HCT116 (cell line): ENCODE measurements around the gene FANCG. TPM values are rescaled to one million over a fixed set of nuclear protein-coding genes. Genes with fewer than 3 reads are reported as not detected.

Source experiments
- ATAC-seq: fragments of 200-7000 bp; cut with Tn5 transposase; 2 replicates; pipeline ENCODE4 v1.9.1; 2020; ENCODE audit warnings: mild to moderate bottlenecking, moderate library complexity
- Bru-seq: library from RNA; stranded (reverse); fragments of 400-500 nt; gene quantifications from one replicate; lab custom pipeline; 2021; lab: Mats Ljungman, UMichigan
- BruChase-seq, 2 experiments: library from RNA; stranded (reverse); fragments of 400-500 nt; gene quantifications; one replicate each; lab custom pipeline; 2021; lab: Mats Ljungman, UMichigan
- BruUV-seq: library from RNA; stranded (reverse); fragments of 400-500 nt; replicated peaks from 2 replicates; lab custom pipeline; 2021; lab: Mats Ljungman, UMichigan
- CTCF ChIA-PET: fragments of 300-600 bp; sonication (Branson Sonifier 250); formaldehyde crosslinking; loops from one replicate; lab custom pipeline; 2021; ENCODE audit warnings: antibody characterized with exemption; lab: Charles Lee
- POLR2A ChIA-PET: fragments of 300-600, 350-600 bp; sonication (Branson Sonifier 250); formaldehyde crosslinking; loops from one replicate; lab custom pipeline; 2021; ENCODE audit warnings: antibody characterized with exemption; lab: Charles Lee
- RAD21 ChIA-PET, 2 experiments: fragments of 300-600 bp; sonication (Branson Sonifier 250); formaldehyde crosslinking; loops; one replicate each; lab custom pipeline; 2023; ENCODE audit warnings: low total read pairs in 2 of 2; ENCODE audit not compliant: uncharacterized antibody in 2 of 2, unreplicated experiment in 2 of 2, low non-redundant PET in 1 of 2; lab: Charles Lee
- DNase-seq: peaks from one replicate; pipeline ENCODE4 v3.0.0-alpha.2; 2010; ENCODE audit warnings: low read depth, low spot score
- H2AFZ ChIP-seq: fragments of 200-600 bp; shearing (Covaris generic), sonication (generic); 2 replicates; pipeline ENCODE4 v1.6.1; 2017; ENCODE audit warnings: low read depth, mixed run types, mixed read lengths, antibody characterized with exemption, low read length; ENCODE audit not compliant: poor library complexity, severe bottlenecking
- H3K27ac ChIP-seq: 2 replicates; pipeline ENCODE4 v1.5.1; 2012; ENCODE audit warnings: low read depth, low read length
- H3K27me3 ChIP-seq: fragments of 200-600 bp; sonication (generic); 2 replicates; pipeline ENCODE4 v1.6.1; 2016; ENCODE audit warnings: mixed run types, low read length, mixed read lengths; ENCODE audit not compliant: insufficient read depth
- H3K36me3 ChIP-seq, 2 experiments: fragments of 200-500 bp in 1 of 2; fragments of 200-600 bp in 1 of 2; sonication (Bioruptor generic) in 1 of 2; sonication (generic) in 1 of 2; 2 replicates each; pipeline versions ENCODE4 v1.5.1 to v1.6.1; 2014 to 2016; ENCODE audit warnings: low read length in 2 of 2, inconsistent platforms in 1 of 2, mixed read lengths in 1 of 2, mixed run types in 1 of 2; ENCODE audit not compliant: insufficient read depth in 2 of 2, control insufficient read depth in 1 of 2
- H3K4me1 ChIP-seq, 2 experiments: fragments of 200-600 bp in 1 of 2; sonication (generic) in 1 of 2; 2 replicates each; pipeline versions ENCODE4 v1.5.1 to v1.6.1; 2012 to 2017; ENCODE audit warnings: low read length in 2 of 2, inconsistent platforms in 1 of 2, mild to moderate bottlenecking in 1 of 2, mixed read lengths in 1 of 2, mixed run types in 1 of 2, moderate library complexity in 1 of 2; ENCODE audit not compliant: insufficient read depth in 2 of 2, control insufficient read depth in 1 of 2
- H3K4me2 ChIP-seq: fragments of 200-600 bp; sonication (generic); 2 replicates; pipeline ENCODE4 v1.6.1; 2017; ENCODE audit warnings: mixed run types, low read length, mixed read lengths
- H3K4me3 ChIP-seq, 2 experiments: fragments of 200-600 bp in 1 of 2; sonication (generic) in 1 of 2; replicated peaks in 1 of 2; 2 replicates each; pipeline ENCODE4 v1.5.1; 2011 to 2016; ENCODE audit warnings: low read length in 2 of 2, control low read depth in 1 of 2, low read depth in 1 of 2, mild to moderate bottlenecking in 1 of 2, mixed read lengths in 1 of 2, mixed run types in 1 of 2
- H3K79me2 ChIP-seq: fragments of 200-600 bp; sonication (generic); 2 replicates; pipeline ENCODE4 v1.6.1; 2017; ENCODE audit warnings: mild to moderate bottlenecking, mixed run types, low read length, moderate library complexity, mixed read lengths; ENCODE audit not compliant: insufficient read depth
- H3K9ac ChIP-seq: fragments of 200-600 bp; sonication (generic); 2 replicates; pipeline ENCODE4 v1.6.1; 2016; ENCODE audit warnings: low read length, mixed read lengths
- H3K9me2 ChIP-seq: fragments of 200-600 bp; sonication (generic), shearing (Covaris generic); 2 replicates; pipeline ENCODE4 v1.6.1; 2017; ENCODE audit warnings: mixed run types, mild to moderate bottlenecking, moderate library complexity; ENCODE audit not compliant: insufficient read depth
- H3K9me3 ChIP-seq, 2 experiments: fragments of 200-500 bp in 1 of 2; fragments of 200-600 bp in 1 of 2; sonication (Bioruptor generic) in 1 of 2; sonication (generic) in 1 of 2; 2 replicates each; pipeline ENCODE4 v1.6.1; 2014 to 2017; ENCODE audit warnings: low read length in 2 of 2, mixed read lengths in 2 of 2, inconsistent platforms in 1 of 2, low read depth in 1 of 2, mild to moderate bottlenecking in 1 of 2, mixed run types in 1 of 2, moderate library complexity in 1 of 2; ENCODE audit not compliant: control insufficient read depth in 1 of 2, insufficient read depth in 1 of 2
- H4K20me1 ChIP-seq: fragments of 200-600 bp; sonication (generic), shearing (Covaris generic); 2 replicates; pipeline ENCODE4 v1.6.1; 2017; ENCODE audit warnings: mixed run types, mild to moderate bottlenecking, moderate library complexity; ENCODE audit not compliant: insufficient read depth
- POLR2AphosphoS5 ChIP-seq: IDR thresholded peaks from 2 replicates; pipeline ENCODE4 v1.6.1; 2011; ENCODE audit warnings: mild to moderate bottlenecking, low read depth, low read length, moderate library complexity
- SP1 ChIP-seq: IDR thresholded peaks from 2 replicates; pipeline ENCODE4 v1.6.1; 2012; ENCODE audit warnings: low read depth
- ZFX ChIP-seq: fragments of 450-650 bp; IDR thresholded peaks from 2 replicates; pipeline ENCODE4 v1.6.1; 2017
- intact Hi-C: fragments of 100-400 bp; cut with micrococcal nuclease; formaldehyde crosslinking; loops from 2 replicates; pipeline ENCODE4 v1.10.0; 2022
- long read RNA-seq: library from polyadenylated mRNA; unstranded; transcript quantifications from one replicate; pipeline ENCODE4 v2.0.0, GENCODE V29; 2021; ENCODE audit not compliant: unreplicated experiment
- polyA plus RNA-seq: library from polyadenylated mRNA; unstranded; fragments of >200 nt; gene quantifications from 2 replicates; pipeline ENCODE4 v1.2.1, GENCODE V29; 2012; ENCODE audit warnings: missing spikeins
- total RNA-seq: library from RNA; stranded (reverse); gene quantifications from one replicate; pipeline ENCODE4 v1.2.1, GENCODE V29; 2021; ENCODE audit not compliant: unreplicated experiment

Gene FANCG
- total RNA-seq (82.3 TPM), Bru-seq, nascent RNA (percentile 72 among the genes with signal in this experiment), BruChase-seq, experiment 1, labeled RNA remaining after a 6-hour chase (percentile 90 among the genes with signal in this experiment), BruChase-seq, experiment 2, labeled RNA remaining after a 2-hour chase (percentile 87 among the genes with signal in this experiment)
- 51.5 and 67.5 TPM in 2 replicates for polyA plus RNA-seq
- long read RNA-seq, transcript FANCG-201 (14 exons, 2,631 nt) = major isoform, 54 of 71 reads
- long read RNA-seq, partial matches to known transcripts = 1 of 71 reads
- long read RNA-seq, other reads (novel, unspliced or antisense) = 15 of 71 reads

DNA sequence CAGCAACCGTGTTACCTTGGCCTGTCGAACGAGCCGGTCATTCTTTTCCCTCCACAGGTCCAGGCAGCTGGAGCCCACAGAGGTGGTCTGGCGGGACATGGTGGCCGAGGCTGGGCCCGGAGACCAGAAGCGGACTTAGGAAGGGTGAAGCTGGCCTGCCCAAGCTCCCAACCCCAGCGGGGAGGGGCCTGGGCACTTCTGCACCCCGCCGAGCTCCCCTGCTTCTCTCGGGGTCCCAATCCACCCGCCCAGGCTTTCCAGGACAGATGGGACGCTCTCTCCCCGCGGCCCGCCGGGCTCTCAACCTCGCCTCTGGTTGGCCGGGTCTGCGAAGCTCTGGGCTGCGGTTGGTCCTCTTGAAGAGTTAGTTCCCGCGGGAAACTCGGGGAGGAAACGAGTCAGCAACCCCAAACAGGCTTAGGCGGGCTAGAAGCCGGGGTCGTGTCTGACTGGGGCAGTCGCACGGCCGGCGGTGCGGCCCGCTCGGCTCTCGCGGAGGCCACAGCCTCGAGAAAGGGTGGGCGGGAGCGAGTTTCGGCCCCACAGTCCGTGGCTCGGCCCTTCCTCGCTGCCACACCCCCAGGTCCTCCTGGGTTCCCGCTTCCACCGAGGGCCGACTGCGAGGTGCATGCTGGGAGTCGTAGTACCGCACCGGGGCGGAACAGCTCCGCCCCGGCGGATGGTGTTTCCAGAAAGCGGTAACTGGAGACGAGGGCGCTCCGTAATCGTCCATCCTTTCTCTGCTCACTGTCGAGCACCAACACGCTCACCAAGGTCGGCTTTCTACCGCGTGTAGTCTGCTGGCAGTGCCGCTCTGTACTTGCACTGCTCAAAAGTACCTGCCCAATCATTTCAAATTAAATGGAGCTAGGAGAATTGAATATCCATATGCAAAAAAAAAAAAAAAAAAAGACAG is at the start of gene FANCG:
Gene FANCG, minus strand, starts transcription at position 517 of the 916 bp plus-strand sequence. Its CDS starts 418 bp downstream, at position 99.
- no peak within 1 kb of the TSS for H2AFZ ChIP-seq
- H3K36me3 ChIP-seq = peaks cover 2 to 24% of the 10 kb centered on the region in 2 experiments; a peak in 2 of 4 replicates
- intact Hi-C loops = no loop called here
- RAD21 ChIA-PET = interaction anchor here (0.5 to 1.2 kb wide), 4 partner anchors 9 to 24 kb away, joined by 3 to 5 read pairs (median 3); no protein-coding TSS in a partner anchor
- H3K27me3 ChIP-seq = no peaks in the 10 kb centered on the region
- H3K4me2 ChIP-seq = peak within 1 kb of the TSS; percentile 92
- H3K4me3 ChIP-seq = peak within 1 kb of the TSS; percentile 91 to 94
- CTCF ChIA-PET = interaction anchor here (0.6 to 2.4 kb wide), 7 partner anchors 17 to 943 kb away, joined by 3 to 12 read pairs (median 4); partner anchors contain the start of genes ATOSB and PIGO
- DNase-seq (peak; percentile 80), ATAC-seq (peak; percentile 91)
- H3K9me2 ChIP-seq = no peaks in the 10 kb centered on the region
- peaks cover 12 to 21% of the 10 kb centered on the region in 2 experiments for H3K4me1 ChIP-seq
- H3K9ac ChIP-seq = peak within 1 kb of the TSS; percentile 92
- peak within 1 kb of the TSS; percentile 76 for H3K27ac ChIP-seq
- H4K20me1 ChIP-seq = no peaks in the 10 kb centered on the region
- peaks cover 35% of the 10 kb centered on the region for H3K79me2 ChIP-seq
- no peaks in the 10 kb centered on the region for H3K9me3 ChIP-seq
- POLR2A ChIA-PET = interaction anchor here (0.7 to 2.4 kb wide), 8 partner anchors 8 to 576 kb away, joined by 4 to 12 read pairs (median 7); partner anchors contain the start of genes PIGO, STOML2 and VCP
- no TSS peak for BruUV-seq
- TF ChIP-seq SP1 = no peak
- peak; percentile 78 for TF ChIP-seq ZFX
- TF ChIP-seq POLR2AphosphoS5 = peak; percentile 79
